Loucy (cell line): ENCODE data around the gene ANAPC15.

Experiments used
- EZH2phosphoT487 ChIP-seq: fragments of 200-600 bp; IDR thresholded peaks from 2 replicates; pipeline ENCODE4 v1.6.1; 2018; ENCODE audit warnings: antibody characterized with exemption, mild to moderate bottlenecking, moderate library complexity, borderline replicate concordance
- TF ChIP-seq, protein P1 (sequence below): fragments of 200-600 bp; sonication (generic); conservative IDR thresholded peaks from 2 replicates; pipeline ENCODE4 v1.5.1; 2014; ENCODE audit warnings: mild to moderate bottlenecking, antibody characterized with exemption, low read length

DNA sequence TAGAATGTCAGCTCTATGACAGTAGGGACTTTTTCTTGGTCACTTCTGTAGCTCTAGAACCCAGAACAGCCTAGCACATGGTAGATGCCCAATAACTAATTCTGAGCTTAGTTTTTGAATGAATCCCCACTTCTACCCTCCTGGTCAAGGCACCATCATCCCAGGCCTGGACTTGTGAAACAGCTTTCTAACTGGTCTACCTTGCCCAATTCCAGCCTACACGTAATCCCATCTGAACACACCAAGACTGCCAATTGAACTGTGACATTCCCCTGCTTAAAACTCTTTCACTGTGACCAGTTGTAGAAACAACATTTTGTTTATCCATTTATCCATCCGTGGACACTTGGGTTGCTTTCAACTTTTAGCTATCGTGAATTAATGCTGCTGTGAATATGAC lies 16.9 kb upstream of the ANAPC15 start:
- TF ChIP-seq, protein P1, sequence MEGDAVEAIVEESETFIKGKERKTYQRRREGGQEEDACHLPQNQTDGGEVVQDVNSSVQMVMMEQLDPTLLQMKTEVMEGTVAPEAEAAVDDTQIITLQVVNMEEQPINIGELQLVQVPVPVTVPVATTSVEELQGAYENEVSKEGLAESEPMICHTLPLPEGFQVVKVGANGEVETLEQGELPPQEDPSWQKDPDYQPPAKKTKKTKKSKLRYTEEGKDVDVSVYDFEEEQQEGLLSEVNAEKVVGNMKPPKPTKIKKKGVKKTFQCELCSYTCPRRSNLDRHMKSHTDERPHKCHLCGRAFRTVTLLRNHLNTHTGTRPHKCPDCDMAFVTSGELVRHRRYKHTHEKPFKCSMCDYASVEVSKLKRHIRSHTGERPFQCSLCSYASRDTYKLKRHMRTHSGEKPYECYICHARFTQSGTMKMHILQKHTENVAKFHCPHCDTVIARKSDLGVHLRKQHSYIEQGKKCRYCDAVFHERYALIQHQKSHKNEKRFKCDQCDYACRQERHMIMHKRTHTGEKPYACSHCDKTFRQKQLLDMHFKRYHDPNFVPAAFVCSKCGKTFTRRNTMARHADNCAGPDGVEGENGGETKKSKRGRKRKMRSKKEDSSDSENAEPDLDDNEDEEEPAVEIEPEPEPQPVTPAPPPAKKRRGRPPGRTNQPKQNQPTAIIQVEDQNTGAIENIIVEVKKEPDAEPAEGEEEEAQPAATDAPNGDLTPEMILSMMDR: no peak
- TF ChIP-seq EZH2phosphoT487: no peak
